K562 (cell line): Measurements from ENCODE around the gene NPHP1. TPM values are rescaled to one million over a fixed set of nuclear protein-coding genes. Genes with fewer than 3 reads are reported as not detected.

ENCODE experiments used
- FOS ChIP-seq: IDR thresholded peaks from 3 replicates; pipeline ENCODE4 v1.6.1; 2011; ENCODE audit not compliant: insufficient read length; ENCODE audit errors: extremely low read depth
- ZFP30 ChIP-seq: fragments of 250-450 bp; sonication (Bioruptor Pico); IDR thresholded peaks from 2 replicates; pipeline ENCODE4 v1.8.0; 2022; ENCODE audit warnings: moderate library complexity, mild to moderate bottlenecking, inconsistent platforms, borderline replicate concordance
- ZNF354B ChIP-seq: fragments of 250-450 bp; sonication (Bioruptor Pico); IDR thresholded peaks from 2 replicates; pipeline ENCODE4 v1.4.0; 2020
- polyA plus RNA-seq, 8 experiments: library from polyadenylated mRNA; depleted of rRNA in 4 of 8; stranded (reverse) in 5 of 8; unstranded in 3 of 8; fragments of >200 nt; fragmentation: Nextera tagmentation in 2 of 8; fragmentation: Illumina TruSeq in 1 of 8; extraction: Ambion mirVana in 2 of 8; extraction: Trizol in 1 of 8; gene quantifications; 2 replicates each; pipeline versions ENCODE4 v1.2.1 to v1.2.3, GENCODE V29; 2011 to 2014; ENCODE audit warnings: inconsistent platforms in 1 of 8, missing spikeins in 1 of 8
- total RNA-seq, 7 experiments: library from RNA; depleted of rRNA in 6 of 7; stranded (reverse); fragments of >200 nt in 6 of 7; fragmentation: Illumina TruSeq in 2 of 7; extraction: Trizol in 2 of 7; gene quantifications; 2 replicates each; pipeline versions ENCODE4 v1.2.1 to v1.2.3, GENCODE V29; 2011 to 2021; ENCODE audit warnings: low replicate concordance in 1 of 7
- TF ChIP-seq, protein P1 (sequence below): fragments of 450-650 bp; IDR thresholded peaks from 2 replicates; pipeline ENCODE4 v1.6.1; 2016; ENCODE audit warnings: mild to moderate bottlenecking, moderate library complexity

NPHP1 gene
- total and polyA plus RNA-seq, 9 of the 15 experiments (the other 6 are each of a cell fraction or from before 2014, with no cell fraction given) = 0.11 to 0.32 (median 0.20) TPM; not detected in 5

DNA sequence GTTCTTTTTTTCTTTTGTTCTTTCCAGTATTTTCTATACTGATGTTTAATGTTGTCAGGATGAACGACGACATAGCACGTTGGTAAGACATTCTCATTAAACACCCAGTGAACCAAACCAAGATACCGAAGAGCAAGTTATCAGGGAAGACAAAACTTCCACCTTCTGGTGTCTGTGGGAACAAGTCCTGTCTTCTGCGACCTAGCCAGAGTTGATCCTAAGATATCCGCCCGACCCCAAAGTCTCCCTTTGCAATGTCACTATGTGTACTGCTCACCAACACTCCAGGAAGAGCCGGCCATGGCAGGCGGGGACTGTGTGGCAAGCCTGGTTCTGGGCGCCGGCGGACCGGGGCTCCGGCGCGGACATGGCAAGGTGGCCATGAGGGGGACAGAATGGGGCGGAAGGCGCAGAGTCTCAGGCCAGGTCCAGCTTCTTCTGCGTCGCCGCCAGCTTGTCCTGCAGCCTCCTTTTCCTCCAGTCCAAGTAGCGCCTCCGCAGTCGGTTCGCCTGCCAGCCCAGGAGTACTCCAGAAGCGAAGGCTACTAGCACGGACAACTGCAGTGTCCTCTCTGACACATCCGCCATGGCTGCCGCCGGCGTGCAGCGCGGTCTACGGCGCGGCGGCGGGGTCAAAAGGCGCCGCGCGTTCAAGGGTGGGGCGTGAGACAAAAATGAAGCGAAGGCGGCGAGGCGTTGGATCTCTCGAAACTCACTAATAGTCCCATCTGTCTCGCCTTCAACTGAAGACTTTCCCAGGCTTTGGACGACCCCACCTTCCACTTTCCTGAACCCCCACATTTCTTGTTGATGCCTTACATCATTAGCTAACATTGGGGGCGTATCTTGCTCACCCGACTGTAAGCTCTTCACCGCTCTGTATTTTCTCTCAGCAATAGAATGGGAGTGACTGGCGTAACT, 7.4 kb upstream of the NPHP1 start, which contains the start of gene MTLN (continued):
- TF ChIP-seq, protein P1, sequence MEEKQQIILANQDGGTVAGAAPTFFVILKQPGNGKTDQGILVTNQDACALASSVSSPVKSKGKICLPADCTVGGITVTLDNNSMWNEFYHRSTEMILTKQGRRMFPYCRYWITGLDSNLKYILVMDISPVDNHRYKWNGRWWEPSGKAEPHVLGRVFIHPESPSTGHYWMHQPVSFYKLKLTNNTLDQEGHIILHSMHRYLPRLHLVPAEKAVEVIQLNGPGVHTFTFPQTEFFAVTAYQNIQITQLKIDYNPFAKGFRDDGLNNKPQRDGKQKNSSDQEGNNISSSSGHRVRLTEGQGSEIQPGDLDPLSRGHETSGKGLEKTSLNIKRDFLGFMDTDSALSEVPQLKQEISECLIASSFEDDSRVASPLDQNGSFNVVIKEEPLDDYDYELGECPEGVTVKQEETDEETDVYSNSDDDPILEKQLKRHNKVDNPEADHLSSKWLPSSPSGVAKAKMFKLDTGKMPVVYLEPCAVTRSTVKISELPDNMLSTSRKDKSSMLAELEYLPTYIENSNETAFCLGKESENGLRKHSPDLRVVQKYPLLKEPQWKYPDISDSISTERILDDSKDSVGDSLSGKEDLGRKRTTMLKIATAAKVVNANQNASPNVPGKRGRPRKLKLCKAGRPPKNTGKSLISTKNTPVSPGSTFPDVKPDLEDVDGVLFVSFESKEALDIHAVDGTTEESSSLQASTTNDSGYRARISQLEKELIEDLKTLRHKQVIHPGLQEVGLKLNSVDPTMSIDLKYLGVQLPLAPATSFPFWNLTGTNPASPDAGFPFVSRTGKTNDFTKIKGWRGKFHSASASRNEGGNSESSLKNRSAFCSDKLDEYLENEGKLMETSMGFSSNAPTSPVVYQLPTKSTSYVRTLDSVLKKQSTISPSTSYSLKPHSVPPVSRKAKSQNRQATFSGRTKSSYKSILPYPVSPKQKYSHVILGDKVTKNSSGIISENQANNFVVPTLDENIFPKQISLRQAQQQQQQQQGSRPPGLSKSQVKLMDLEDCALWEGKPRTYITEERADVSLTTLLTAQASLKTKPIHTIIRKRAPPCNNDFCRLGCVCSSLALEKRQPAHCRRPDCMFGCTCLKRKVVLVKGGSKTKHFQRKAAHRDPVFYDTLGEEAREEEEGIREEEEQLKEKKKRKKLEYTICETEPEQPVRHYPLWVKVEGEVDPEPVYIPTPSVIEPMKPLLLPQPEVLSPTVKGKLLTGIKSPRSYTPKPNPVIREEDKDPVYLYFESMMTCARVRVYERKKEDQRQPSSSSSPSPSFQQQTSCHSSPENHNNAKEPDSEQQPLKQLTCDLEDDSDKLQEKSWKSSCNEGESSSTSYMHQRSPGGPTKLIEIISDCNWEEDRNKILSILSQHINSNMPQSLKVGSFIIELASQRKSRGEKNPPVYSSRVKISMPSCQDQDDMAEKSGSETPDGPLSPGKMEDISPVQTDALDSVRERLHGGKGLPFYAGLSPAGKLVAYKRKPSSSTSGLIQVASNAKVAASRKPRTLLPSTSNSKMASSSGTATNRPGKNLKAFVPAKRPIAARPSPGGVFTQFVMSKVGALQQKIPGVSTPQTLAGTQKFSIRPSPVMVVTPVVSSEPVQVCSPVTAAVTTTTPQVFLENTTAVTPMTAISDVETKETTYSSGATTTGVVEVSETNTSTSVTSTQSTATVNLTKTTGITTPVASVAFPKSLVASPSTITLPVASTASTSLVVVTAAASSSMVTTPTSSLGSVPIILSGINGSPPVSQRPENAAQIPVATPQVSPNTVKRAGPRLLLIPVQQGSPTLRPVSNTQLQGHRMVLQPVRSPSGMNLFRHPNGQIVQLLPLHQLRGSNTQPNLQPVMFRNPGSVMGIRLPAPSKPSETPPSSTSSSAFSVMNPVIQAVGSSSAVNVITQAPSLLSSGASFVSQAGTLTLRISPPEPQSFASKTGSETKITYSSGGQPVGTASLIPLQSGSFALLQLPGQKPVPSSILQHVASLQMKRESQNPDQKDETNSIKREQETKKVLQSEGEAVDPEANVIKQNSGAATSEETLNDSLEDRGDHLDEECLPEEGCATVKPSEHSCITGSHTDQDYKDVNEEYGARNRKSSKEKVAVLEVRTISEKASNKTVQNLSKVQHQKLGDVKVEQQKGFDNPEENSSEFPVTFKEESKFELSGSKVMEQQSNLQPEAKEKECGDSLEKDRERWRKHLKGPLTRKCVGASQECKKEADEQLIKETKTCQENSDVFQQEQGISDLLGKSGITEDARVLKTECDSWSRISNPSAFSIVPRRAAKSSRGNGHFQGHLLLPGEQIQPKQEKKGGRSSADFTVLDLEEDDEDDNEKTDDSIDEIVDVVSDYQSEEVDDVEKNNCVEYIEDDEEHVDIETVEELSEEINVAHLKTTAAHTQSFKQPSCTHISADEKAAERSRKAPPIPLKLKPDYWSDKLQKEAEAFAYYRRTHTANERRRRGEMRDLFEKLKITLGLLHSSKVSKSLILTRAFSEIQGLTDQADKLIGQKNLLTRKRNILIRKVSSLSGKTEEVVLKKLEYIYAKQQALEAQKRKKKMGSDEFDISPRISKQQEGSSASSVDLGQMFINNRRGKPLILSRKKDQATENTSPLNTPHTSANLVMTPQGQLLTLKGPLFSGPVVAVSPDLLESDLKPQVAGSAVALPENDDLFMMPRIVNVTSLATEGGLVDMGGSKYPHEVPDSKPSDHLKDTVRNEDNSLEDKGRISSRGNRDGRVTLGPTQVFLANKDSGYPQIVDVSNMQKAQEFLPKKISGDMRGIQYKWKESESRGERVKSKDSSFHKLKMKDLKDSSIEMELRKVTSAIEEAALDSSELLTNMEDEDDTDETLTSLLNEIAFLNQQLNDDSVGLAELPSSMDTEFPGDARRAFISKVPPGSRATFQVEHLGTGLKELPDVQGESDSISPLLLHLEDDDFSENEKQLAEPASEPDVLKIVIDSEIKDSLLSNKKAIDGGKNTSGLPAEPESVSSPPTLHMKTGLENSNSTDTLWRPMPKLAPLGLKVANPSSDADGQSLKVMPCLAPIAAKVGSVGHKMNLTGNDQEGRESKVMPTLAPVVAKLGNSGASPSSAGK = peak; percentile 87
- TF ChIP-seq FOS (no peak), ZFP30 (CRISPR knock-in tag) (no peak), ZNF354B (CRISPR knock-in tag) (no peak)
